ENCODE data around the gene MOK.

The MOK gene

DNA sequence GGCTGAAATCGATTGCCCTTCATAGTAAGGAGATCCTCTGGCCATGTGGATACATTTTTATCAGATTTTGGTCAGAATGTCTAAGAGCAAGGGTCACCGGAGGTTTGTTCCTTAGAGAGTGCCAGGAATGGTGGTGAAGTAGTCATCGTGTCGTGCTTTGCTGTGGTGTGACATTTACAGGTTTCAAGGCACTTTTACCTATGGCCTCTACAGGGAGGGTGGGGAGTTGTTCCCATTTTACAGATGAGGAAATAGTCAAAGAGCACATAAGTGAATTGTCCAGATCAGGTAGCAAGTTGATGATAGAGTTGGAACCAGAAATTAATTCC, 108.1 kb downstream of the MOK start:
- Histone ChIP-seq H3K27me3 (ENCODE audit: low read depth, low read length) (no peaks in the 10 kb centered on the region), H3K36me3 (replicated peaks; ENCODE audit: low read depth, low read length) (peaks cover 22% of the 10 kb centered on the region), H3K79me2 (ENCODE audit: low read length) (peaks cover 15% of the 10 kb centered on the region), H3K27ac (ENCODE audit: low read length) (no peak overlapping the region), H3K4me1 (ENCODE audit: low read length) (peaks cover 28% of the 10 kb centered on the region), H2AFZ (ENCODE audit: low read depth, low read length) (no peak overlapping the region), H4K20me1 (ENCODE audit: insufficient read depth, low read length) (peaks cover 44% of the 10 kb centered on the region), H3K4me2 (ENCODE audit: low read length) (no peak overlapping the region), H3K4me3 (ENCODE audit: low read length) (no peak overlapping the region), H3K9me3 (ENCODE audit: insufficient read depth, low read length) (no peaks in the 10 kb centered on the region), H3K9ac (ENCODE audit: low read length) (no peak overlapping the region)
- no peak for TF ChIP-seq EZH2phosphoT487 (IDR thresholded peaks at IDR 0.05; ENCODE audit: low read depth)
- TF ChIP-seq, protein P1, sequence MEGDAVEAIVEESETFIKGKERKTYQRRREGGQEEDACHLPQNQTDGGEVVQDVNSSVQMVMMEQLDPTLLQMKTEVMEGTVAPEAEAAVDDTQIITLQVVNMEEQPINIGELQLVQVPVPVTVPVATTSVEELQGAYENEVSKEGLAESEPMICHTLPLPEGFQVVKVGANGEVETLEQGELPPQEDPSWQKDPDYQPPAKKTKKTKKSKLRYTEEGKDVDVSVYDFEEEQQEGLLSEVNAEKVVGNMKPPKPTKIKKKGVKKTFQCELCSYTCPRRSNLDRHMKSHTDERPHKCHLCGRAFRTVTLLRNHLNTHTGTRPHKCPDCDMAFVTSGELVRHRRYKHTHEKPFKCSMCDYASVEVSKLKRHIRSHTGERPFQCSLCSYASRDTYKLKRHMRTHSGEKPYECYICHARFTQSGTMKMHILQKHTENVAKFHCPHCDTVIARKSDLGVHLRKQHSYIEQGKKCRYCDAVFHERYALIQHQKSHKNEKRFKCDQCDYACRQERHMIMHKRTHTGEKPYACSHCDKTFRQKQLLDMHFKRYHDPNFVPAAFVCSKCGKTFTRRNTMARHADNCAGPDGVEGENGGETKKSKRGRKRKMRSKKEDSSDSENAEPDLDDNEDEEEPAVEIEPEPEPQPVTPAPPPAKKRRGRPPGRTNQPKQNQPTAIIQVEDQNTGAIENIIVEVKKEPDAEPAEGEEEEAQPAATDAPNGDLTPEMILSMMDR (IDR thresholded peaks at IDR 0.05; ENCODE audit: low read depth, low read length) = no peak

DNA sequence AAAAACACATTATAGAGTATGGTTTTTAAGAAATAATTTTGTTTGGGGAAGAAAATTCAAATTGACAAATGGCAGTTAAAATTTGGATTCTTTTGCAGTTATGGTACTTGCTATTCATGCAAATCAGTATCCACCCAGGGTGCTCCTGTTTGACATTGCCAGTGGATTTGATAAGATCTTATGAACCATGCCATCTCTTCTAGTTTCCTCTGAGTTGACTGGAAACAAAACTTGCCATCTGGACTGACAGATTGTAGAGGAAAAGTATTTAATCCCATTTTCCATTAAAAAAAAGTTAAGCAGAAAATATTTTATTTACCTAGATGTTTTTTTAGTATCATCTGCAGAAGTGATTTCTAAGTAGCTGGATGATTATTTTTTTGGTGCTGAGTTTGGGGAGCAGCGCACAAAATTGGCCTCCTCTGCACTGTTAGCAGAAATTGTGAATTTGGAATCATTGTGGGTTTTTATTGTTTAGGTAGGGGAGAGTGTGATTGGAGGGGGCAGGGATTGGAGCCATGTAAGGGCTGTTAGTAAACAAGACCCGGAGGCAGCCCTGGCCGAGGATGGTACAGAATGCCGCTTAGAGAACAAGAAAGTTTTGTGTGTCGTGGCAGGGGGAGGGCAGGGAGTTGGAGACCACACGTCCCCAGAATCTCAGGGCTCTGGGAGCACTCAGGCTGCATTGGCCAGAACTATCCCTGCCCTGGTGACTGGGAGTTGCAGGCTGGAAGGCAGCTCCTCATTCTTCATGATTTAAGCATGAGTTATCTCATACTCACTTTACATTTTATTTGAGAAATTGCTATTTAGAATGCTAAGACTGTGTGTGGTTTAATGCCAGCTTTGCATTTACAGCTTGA, 108.7 kb downstream of the MOK start:
- no peak overlapping the region for H3K27ac ChIP-seq (ENCODE audit: low read length)
- peaks cover 22% of the 10 kb centered on the region for H3K4me1 ChIP-seq (ENCODE audit: low read length)
- no peak for TF ChIP-seq EZH2phosphoT487 (IDR thresholded peaks at IDR 0.05; ENCODE audit: low read depth)
- TF ChIP-seq, protein P1 (IDR thresholded peaks at IDR 0.05; ENCODE audit: low read depth, low read length) = no peak
- no peak overlapping the region for H3K4me3 ChIP-seq (ENCODE audit: low read length)
- H3K36me3 ChIP-seq (replicated peaks; ENCODE audit: low read depth, low read length) = peaks cover 22% of the 10 kb centered on the region
- H3K9ac ChIP-seq (ENCODE audit: low read length) = no peak overlapping the region
- H4K20me1 ChIP-seq (ENCODE audit: insufficient read depth, low read length) = peaks cover 44% of the 10 kb centered on the region
- H2AFZ ChIP-seq (ENCODE audit: low read depth, low read length) = no peak overlapping the region
- H3K9me3 ChIP-seq (ENCODE audit: insufficient read depth, low read length) = no peaks in the 10 kb centered on the region
- no peaks in the 10 kb centered on the region for H3K27me3 ChIP-seq (ENCODE audit: low read depth, low read length)
- peaks cover 10% of the 10 kb centered on the region; the same call in 1 of the 2 replicates for H3K79me2 ChIP-seq (ENCODE audit: low read length)
- no peak overlapping the region for H3K4me2 ChIP-seq (ENCODE audit: low read length)

DNA sequence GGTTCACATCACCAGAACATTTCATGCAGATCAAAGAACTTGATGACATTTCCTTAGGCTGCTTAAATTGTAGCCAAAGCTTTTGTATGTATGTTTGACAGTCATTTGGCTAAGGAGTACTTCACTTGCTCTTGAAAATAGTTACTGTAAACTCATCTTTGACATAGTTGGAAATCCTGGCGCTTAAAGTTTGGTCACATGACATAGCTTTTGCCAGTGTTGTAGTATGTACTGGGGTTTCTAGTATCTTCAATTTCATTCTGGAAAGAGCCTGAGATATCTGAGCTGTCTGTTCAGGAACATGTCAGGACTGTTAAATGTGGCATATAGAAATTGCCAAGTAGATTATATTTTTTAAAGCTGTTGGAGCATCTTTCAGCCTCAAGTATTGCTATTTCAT, 109.5 kb downstream of the MOK start:
- TF ChIP-seq, protein P1 (IDR thresholded peaks at IDR 0.05; ENCODE audit: low read depth, low read length) = no peak
- TF ChIP-seq EZH2phosphoT487 (IDR thresholded peaks at IDR 0.05; ENCODE audit: low read depth) = no peak
- H3K4me1 ChIP-seq (ENCODE audit: low read length) = peaks cover 14% of the 10 kb centered on the region

DNA sequence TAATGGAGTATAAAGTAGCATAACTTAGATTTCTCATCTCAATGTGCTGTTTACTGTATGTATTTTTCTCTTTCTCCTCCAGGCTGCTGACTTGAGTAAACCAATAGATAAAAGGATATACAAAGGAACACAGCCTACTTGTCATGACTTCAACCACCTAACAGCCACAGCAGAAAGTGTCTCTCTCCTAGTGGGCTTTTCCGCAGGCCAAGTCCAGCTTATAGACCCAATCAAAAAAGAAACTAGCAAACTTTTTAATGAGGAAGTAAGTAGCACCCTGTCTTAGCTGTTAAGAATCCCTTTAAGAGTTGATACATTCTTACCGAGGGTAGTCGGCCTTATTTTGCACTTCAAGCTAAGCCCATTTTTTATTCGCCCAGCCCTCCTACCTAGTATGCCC, 110.1 kb downstream of the MOK start:
- H3K9ac ChIP-seq (ENCODE audit: low read length) = no peak overlapping the region
- no peak for TF ChIP-seq EZH2phosphoT487 (IDR thresholded peaks at IDR 0.05; ENCODE audit: low read depth)
- TF ChIP-seq, protein P1 (IDR thresholded peaks at IDR 0.05; ENCODE audit: low read depth, low read length) = no peak
- peaks cover 13% of the 10 kb centered on the region for H3K4me1 ChIP-seq (ENCODE audit: low read length)
- H3K27ac ChIP-seq (ENCODE audit: low read length) = no peak overlapping the region
- H3K4me2 ChIP-seq (ENCODE audit: low read length) = no peak overlapping the region
- no peaks in the 10 kb centered on the region for H3K27me3 ChIP-seq (ENCODE audit: low read depth, low read length)
- no peaks in the 10 kb centered on the region for H3K9me3 ChIP-seq (ENCODE audit: insufficient read depth, low read length)
- no peak overlapping the region for H3K4me3 ChIP-seq (ENCODE audit: low read length)
- H4K20me1 ChIP-seq (ENCODE audit: insufficient read depth, low read length) = peaks cover 43% of the 10 kb centered on the region
- no peak overlapping the region for H2AFZ ChIP-seq (ENCODE audit: low read depth, low read length)
- H3K79me2 ChIP-seq (ENCODE audit: low read length) = peaks cover 10% of the 10 kb centered on the region; the same call in 1 of the 2 replicates
- H3K36me3 ChIP-seq (replicated peaks; ENCODE audit: low read depth, low read length) = peaks cover 19% of the 10 kb centered on the region

More for the DNA sequence above, 109.5 kb downstream of the MOK start:
- peaks cover 10% of the 10 kb centered on the region; the same call in 1 of the 2 replicates for H3K79me2 ChIP-seq (ENCODE audit: low read length)
- no peak overlapping the region for H2AFZ ChIP-seq (ENCODE audit: low read depth, low read length)
- no peaks in the 10 kb centered on the region for H3K27me3 ChIP-seq (ENCODE audit: low read depth, low read length)
- H3K27ac ChIP-seq (ENCODE audit: low read length) = no peak overlapping the region
- H3K4me3 ChIP-seq (ENCODE audit: low read length) = no peak overlapping the region
- no peaks in the 10 kb centered on the region for H3K9me3 ChIP-seq (ENCODE audit: insufficient read depth, low read length)
- H3K4me2 ChIP-seq (ENCODE audit: low read length) = no peak overlapping the region
- peaks cover 22% of the 10 kb centered on the region for H3K36me3 ChIP-seq (replicated peaks; ENCODE audit: low read depth, low read length)
- peaks cover 45% of the 10 kb centered on the region for H4K20me1 ChIP-seq (ENCODE audit: insufficient read depth, low read length)
- H3K9ac ChIP-seq (ENCODE audit: low read length) = no peak overlapping the region

Data from OCI-LY3 (cell line).